Measurements from ENCODE around the gene LIN9.

DNA sequence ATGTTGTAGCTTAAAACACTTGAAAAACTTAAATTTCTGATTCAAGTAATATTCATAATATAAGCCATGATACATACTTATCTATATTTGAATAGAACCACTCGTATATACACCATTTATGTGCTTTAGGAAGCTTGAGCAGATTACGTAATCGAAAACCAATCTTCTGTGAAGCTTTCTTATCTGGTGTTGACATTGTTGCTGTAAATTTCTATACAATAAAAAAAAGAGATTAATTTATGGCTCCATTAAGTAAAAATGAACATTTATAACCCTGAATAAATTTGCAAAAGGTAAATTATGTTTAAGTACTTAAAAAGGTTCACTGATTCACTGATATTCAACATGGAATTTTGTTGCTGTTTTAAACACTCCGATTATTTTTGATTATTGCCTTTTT, 21.4 kb downstream of the LIN9 start:
- TF ChIP-seq, protein P1, sequence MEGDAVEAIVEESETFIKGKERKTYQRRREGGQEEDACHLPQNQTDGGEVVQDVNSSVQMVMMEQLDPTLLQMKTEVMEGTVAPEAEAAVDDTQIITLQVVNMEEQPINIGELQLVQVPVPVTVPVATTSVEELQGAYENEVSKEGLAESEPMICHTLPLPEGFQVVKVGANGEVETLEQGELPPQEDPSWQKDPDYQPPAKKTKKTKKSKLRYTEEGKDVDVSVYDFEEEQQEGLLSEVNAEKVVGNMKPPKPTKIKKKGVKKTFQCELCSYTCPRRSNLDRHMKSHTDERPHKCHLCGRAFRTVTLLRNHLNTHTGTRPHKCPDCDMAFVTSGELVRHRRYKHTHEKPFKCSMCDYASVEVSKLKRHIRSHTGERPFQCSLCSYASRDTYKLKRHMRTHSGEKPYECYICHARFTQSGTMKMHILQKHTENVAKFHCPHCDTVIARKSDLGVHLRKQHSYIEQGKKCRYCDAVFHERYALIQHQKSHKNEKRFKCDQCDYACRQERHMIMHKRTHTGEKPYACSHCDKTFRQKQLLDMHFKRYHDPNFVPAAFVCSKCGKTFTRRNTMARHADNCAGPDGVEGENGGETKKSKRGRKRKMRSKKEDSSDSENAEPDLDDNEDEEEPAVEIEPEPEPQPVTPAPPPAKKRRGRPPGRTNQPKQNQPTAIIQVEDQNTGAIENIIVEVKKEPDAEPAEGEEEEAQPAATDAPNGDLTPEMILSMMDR (IDR thresholded peaks at IDR 0.05) = no peak
- TF ChIP-seq POLR2A (IDR thresholded peaks at IDR 0.05) = no peak
- no peak for TF ChIP-seq POLR2AphosphoS5 (IDR thresholded peaks at IDR 0.05)

Data from suprapubic skin (tissue), 4 donors.